KBM-7 (cell line): Measurements from ENCODE around the gene MCUB.

ENCODE experiments used
- DNase-seq: peaks from one replicate; pipeline ENCODE4 v3.0.0-alpha.2; 2015
- in situ Hi-C: fragments of 300-500 bp; cut with MboI; formaldehyde crosslinking; loops from 2 replicates; pipeline ENCODE4 v1.14.3; 2020; ENCODE audit warnings: low sequenced_read_pairs, low pct_unique_long_range_greater_than_20kb, mixed read lengths

Gene MCUB

GRCh38 chr4:109703664-109704361 lies 143.8 kb downstream of the MCUB start:
- peak; percentile 38 for DNase-seq
- in situ Hi-C loops: no loop called here

DNA sequence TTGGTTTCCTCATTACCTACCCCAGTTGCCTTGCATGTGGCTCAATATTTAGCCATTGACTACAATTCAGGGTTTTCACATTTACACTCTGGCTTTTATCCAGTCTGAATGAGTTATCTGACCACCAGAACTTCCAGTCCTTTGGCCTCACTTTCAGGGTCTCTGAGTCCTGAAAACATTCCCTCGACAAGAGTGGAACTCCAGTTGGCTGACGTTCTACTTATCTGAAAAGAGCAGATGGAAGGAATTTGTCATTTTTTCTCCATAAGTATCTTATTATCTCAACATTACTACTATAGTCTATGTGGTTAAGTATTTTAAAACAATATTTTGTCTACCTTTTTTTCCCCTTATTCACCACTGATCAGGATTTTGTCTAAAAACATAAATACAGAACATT lies 148.4 kb downstream of the MCUB start:
- in situ Hi-C loops: no loop called here
- no peak for DNase-seq

DNA sequence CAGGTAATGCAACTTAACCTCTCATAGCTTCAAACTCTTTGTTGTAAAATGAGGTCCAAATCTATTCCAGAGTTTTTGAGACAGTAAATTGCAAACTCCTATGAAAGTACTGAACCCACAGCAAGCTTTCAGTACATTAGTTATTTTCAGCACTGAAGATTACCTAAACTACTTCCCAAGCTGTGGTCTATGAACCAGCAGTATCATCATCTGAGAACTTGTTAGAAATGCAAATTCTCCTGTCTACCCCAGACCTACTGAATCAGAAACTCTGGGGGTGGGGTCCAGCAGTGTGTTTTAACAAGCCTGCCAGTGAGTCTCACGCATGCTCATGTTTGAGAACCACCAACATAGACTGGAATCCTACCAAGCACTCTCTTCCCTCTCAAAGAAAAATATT lies 148.9 kb downstream of the MCUB start:
- DNase-seq: no peak
- in situ Hi-C loops: no loop called here

DNA sequence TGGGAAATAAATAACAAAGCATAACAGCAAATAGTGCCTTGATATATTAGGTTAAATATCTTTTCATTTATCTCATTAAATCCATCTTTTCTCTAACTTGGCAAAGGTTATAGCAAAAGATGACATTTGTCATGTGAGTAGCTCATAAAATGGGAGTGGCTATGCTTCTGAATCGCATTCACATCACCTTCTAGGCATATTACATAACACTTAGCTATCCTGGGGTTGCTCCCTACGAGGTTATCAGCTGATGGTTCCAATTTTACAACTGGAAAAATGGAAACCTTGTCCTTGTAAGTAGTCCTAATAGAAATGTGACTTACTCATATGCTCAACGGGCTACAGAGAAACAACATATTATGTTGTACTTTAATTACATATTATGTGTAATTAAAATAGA lies 153.5 kb downstream of the MCUB start:
- DNase-seq: no peak
- in situ Hi-C loops: no loop called here

DNA sequence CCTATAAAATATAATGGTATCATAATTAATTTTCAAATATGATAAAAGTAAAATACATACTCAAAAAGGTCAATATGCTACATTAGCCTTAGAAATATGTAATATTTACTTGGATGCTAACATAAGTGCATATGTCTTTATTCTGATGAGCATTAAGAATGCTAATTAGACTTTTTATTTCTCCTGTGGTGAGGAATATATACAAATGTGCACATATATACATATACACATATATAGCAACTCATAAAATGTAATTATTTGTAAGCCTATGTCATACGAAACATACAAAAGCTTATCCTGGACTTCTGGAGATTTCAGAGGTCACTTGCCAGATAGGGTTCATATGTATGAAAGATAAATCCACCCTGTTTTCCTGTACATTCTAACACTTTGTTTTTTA lies 158.7 kb downstream of the MCUB start:
- in situ Hi-C loops: no loop called here
- DNase-seq: no peak

GRCh38 chr4:109719604-109720003 lies 159.6 kb downstream of the MCUB start:
- DNase-seq: no peak
- in situ Hi-C loops: no loop called here

- in situ Hi-C loops: no loop called here
- DNase-seq: no peak
Measured at GRCh38 chr4:109721033-109721432, 161.0 kb downstream of the MCUB start.

DNA sequence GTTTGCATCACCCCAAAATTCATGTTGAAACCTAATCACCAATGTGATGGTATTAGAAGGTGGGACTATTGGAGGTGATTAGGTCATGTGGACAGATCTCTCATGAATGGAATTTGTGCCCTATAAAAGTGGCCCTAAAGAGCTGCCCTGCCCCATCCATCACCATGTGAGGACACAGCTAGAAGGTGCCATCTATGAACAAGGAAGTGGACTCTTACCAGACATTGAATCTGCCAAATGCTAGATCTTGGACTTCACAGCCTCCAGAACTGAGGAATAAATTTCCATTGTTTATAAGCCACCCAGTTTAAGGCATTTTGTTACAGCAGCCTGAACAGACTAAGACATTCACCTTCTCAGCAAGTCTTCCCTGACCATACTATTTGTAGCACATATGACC lies 162.3 kb downstream of the MCUB start:
- no peak for DNase-seq
- in situ Hi-C loops: no loop called here

DNA sequence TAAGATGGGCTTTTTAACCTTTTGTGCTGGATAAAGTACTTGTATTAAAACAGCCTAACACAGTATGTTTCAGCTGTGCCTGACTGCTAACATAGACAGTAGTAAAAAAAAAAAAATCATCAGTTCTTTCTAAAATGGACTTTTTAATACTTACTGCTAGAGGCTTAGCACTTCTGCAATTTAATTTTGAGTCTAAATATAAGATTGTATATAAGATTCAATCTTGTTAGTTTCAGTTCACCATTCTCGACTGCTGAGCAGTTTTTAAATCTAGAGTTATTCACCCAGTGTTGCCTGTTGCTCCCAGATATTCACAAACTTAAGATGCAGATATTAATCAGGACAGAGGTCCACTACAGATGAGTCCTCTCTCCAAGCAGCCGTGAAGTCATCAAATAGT lies 163.1 kb downstream of the MCUB start:
- in situ Hi-C loops: no loop called here
- no peak for DNase-seq

DNA sequence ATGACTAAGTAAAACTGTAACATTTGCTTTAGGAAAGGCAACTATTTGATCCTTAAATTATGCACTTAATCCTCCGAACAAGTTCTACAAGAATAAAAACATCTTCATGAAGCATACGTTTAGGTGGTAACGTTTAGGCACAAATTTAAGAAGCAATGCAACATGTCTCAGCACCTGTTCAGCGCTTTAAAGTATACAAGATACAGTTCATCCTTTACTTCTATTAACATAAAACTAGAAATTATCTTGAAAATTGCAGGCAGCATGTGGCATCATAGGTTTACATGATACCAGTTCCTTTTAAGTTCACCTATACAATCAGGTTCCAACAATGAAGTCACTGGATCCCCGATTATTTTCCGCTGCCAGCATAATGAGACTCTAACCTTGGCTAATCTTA lies 168.3 kb downstream of the MCUB start:
- no peak for DNase-seq
- in situ Hi-C loops: no loop called here

GRCh38 chr4:109729117-109729717 lies 169.2 kb downstream of the MCUB start:
- DNase-seq: no peak
- in situ Hi-C loops: no loop called here

DNA sequence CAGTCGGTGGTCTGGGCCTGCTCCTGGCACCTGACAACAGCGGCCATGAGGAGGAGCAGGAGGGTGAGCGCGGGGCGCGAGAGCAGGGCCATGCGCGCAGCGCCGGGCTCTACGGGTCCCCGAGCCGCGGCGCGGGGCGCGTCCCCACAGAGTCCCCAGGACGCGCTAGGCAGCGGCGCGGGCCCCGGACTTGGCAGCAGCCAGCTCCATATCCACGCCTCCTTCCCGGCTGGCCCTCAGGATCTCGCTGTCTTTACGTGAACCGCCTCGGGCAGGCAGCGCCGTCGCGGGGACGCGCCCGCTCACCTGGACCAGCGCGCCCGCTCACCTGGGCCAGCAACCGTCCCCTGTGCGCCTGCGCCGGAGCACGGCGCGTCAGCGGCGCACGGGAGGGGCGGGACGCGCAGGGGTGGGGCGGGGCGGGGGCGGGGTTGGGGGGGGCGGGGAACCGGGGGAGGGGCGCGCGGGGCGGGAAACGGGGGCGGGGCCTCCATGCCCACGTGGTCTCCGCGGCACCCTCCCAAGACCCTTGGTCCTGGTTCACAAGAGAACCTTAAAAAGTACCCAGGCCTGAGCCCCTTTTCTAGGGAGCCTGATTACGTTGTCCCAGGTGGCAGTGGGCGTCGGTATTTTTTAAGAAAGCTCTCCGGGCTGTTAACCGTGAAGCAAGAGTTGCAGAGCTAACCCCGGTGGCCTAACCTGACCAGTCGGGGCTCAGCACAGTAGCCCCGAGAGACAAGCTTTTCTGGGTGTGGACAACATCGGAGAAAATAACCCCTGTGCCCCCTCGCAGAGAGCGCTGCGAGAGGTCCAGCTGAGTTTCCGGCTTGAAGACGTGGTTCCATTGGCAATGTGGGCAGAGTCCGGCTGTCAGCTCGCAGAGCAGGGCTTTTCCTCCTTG lies 169.9 kb downstream of the MCUB start, which contains the start of gene PLA2G12A:
Gene PLA2G12A, minus strand, starts transcription at position 353 of the 901 bp plus-strand sequence. Its CDS starts 261 bp downstream, at position 92.
- in situ Hi-C loops: no loop called here
- peak; percentile 83 for DNase-seq

DNA sequence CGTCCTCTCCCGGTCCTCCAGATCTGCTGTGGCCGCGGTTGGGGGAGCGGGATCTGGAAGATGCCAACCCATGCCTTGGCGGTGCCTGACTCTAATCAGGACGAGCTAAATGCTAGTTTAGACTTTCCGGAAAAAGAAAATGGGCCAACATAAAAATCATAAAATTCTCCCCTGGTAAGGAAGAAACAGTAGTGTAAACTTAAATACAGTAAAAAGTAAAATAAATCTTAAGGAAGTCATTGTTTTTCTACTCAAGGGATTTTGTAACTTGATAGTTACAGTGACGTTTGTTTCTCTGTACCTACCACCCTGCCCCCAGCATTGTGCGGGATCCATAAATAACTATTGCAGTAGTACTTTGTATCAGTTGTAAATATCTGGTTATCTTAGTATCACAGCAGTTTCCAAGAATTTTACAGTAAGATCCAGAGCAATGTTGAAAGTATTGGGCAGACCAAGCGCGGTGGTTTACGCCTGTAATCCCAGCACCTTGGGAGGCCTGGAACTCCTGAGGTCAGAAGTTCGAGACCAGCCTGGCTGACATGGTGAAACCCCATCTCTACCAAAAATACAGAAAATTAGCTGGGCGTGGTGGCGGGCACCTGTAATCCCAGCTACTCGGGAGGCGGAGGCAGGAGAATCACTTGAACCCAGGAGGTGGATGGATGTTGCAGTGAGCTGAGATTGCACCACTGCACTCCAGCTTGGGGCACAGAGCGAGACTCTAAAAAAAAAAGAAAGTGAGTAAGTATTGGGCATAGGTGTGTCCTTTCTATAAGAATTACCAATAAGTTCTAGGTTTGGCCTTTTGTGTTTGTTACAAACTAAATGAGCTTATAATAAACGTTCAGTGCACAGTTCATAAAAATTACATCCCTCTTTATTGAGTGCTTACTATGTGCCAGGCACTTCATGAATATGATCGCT lies 170.8 kb downstream of the MCUB start:
- in situ Hi-C loops: no loop called here

DNA sequence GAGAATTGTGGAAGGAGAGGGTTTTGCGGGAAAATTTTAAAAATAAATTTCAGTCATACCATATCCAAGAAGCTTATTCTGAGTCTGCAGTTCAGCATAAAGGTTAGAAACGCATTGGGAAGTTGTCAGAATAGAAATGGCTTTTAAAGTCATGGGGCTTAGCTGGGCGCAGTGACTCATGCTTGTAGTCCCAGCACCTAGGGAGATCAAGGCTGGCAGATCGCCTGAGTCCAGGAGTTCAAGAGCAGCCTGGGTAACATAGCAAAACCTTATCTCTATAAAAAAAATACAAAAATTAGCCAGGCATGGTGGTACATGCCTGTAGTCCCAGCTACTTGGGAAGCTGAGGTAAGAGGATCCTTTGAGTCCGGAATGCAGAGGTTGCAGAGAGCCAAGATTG lies 173.7 kb downstream of the MCUB start:
- no peak for DNase-seq
- in situ Hi-C loops: no loop called here

More for the DNA sequence above, 170.8 kb downstream of the MCUB start:
- no peak for DNase-seq

DNA sequence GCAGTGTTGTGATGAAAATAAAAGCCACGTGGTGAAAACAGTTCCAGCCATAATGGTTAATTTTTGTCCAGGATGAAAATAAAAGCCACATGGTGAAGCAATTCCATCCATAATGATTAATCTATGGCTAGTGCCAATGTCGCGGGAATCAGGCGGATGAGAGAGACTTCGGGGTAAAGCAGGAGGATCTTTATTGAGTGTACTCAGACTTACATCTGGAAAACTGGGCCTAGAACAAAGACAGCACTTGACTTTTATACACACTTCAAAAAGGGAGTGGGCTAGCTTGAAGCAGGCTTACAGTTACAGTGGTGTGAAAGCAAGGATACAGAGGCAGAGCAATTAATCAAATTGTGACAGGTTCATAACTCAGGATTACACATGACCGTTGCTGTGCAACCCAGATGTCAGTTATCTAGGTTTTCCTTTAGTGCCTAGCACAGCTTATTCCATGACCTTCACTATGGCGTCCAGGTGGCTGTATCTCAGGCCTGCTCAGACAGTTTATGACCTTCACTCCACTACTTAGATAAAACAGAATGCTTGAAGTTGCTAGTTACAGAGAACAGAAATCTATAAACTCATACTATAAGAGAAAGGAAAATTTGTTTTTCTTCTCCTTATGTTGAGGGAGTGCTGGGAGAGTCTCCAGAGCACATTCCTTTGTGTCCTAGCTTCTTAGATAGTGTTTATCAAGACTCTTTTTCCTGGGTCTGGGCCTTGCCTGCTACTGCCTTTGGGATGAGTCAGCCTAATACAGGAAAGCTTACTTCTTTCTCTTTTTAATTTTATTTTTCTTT lies 175.7 kb downstream of the MCUB start:
- in situ Hi-C loops: no loop called here
- no peak for DNase-seq
